NCI-H2196 treated with DMSO at 0.1 percent for 48 hours (cell line): ENCODE measurements around the gene UVSSA.

Experiments
- DNase-seq: peaks from one replicate; lab custom pipeline; 2025; ENCODE audit not compliant: unreplicated experiment; lab: John Stamatoyannopoulos, UW

UVSSA gene

DNA sequence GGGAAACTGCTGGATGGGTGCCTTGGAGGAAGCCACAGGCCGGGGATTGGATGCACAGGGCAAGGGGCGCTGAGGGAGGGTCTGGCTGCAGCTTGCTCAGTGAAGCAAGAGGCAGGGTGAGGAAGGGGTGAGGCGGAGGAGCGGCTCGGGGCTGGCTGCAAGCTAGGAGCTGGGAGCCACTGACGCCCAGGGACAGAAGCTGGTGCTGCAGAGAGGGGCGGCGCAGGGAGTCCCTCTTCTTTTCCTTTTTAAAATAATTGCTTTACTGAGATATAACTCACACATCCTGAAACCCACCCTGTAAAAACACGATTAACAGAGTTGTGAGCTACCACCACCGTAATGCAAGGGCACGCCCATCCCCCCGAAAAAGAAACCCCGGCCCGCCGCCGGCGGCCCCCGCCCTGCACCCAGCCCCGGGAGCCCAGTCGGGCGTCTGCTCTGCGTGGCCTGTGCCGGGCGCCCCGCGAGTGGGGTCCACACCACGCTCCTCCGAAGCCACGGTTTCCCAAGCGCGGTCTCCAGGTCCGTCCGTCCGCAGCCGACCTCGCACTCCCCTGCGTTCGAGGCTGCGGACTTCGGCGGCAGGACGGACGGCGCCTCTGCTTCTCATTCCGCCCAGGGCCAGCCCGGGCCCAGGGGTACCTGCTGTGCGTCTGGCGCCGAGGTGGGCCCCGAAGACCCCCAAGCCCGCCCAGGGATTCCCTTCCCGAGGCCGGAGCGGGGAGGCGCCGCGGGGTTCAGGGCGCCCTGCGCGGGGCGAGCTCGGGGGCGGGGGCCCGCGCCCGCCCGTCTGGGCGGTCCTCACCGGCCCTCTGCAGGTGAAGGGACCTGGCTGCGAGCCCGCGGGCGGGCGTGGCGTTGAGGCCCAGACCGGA lies 866 bp upstream of the UVSSA start:
- no peak for DNase-seq

DNA sequence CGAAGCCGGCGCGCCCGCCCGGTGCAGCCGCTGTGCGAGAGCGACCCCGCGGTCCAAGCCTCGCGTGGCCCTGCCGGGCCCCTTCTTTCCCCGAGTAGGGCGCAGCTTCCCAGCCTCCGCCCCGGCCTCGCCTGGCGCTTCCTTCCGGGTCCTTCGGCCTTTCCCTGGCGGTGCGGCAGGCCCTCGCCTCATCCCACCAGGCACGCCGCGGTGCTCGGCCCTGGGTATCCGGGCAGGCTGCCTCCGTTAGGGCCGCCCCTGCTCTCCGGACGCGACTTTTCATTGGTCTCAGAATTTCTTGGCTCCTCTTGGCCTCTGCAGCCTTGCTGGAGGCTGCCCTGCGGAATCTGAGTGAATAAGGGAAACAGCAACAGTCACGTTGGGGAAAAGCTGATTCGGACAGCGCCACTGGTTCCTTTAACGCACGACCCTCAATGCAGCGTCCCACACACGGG lies 429 bp downstream of the UVSSA start:
- DNase-seq, result peak; percentile 38

DNA sequence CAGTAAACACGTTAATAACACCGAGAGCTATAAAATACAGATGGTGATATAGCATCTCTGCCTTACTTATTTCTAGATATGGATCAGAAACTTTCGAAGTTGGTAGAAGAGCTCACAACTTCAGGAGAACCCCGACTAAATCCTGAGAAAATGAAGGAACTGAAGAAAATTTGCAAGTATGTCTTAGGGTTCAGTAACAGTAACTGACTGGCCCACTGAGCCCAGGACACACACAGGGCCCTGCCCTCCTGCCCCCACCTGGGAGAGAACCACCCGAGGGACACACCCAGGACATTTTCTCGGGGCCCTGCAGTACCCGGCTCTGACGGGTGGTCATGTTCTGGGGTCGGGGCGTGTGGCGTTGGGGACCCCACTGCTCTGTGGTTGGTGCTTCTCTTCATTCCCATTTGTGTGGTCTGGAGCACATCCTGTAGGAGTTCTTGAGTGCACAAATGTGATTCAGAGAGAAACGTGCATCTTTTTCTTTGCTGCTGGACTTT lies 1.1 kb downstream of the UVSSA start:
- no peak for DNase-seq

DNA sequence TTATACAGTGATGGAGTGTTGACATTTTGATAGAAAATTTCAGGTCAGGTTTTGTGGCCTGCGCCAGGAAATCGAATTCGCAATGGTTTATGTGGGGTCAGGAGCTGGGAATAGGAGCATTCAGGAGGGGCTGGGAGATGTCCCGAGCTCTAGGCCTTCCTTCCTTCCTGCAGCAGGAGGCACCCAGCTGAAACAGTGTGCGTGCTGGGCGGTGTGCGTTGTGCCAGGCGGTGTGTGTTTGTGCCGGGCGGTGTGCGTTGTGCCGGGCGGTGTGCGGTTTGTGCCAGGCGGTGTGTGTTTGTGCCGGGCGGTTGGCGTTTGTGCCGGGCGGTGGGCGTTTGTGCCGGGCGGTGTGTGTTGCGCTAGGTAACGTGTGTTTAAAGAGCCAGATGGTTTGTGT lies 1.7 kb downstream of the UVSSA start:
- DNase-seq, result no peak

DNA sequence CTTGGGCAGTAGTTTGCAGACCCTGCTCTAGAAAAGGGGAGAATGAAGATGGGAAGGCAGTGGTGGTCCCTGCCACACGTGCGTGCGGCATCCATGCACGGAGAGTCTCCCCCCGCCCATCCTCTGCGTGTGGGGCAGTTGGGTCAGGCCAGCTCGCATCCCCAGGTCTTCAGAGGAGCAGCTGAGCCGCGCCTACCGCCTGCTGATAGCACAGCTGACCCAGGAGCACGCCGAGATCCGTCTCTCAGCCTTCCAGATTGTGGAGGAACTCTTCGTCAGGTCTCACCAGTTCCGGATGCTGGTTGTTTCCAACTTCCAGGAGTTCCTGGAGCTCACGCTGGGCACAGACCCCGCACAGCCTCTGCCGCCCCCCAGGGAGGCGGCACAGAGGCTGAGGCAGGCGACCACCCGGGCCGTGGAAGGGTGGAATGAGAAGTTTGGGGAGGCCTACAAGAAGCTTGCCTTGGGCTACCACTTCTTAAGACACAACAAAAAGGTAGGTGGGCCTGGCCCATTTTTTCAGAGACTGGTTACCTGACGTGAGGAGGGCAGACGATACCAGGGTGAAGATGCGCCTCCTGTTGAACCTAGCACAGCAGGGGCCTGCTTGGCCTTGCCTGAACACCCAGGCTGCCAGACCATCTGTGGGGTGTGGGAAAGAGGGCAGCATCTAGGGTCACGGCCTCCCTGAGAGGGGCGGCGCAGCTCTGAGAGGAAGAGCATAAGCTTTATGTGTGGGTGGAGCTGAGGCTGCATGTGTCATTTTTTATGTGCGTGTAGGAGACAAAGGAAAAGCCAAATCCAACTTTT lies 2.6 kb downstream of the UVSSA start:
- no peak for DNase-seq

DNA sequence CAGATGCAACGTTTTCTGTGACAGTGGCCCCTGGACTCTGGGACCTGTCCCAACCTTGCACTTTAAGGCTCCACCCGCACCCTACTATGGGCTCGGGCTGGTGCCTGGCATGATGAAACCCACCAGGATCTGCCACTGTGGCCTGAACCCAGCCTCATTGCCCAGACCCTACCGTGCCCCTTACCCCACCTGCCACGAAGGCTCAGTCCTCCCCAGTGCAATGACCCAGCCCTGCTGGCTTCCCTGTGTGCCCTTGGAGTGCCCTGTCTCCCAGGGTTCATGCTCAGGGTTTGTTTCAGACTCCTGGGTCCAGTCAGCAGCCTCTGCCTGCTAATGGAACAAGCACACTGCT lies 3.1 kb downstream of the UVSSA start:
- no peak for DNase-seq

DNA sequence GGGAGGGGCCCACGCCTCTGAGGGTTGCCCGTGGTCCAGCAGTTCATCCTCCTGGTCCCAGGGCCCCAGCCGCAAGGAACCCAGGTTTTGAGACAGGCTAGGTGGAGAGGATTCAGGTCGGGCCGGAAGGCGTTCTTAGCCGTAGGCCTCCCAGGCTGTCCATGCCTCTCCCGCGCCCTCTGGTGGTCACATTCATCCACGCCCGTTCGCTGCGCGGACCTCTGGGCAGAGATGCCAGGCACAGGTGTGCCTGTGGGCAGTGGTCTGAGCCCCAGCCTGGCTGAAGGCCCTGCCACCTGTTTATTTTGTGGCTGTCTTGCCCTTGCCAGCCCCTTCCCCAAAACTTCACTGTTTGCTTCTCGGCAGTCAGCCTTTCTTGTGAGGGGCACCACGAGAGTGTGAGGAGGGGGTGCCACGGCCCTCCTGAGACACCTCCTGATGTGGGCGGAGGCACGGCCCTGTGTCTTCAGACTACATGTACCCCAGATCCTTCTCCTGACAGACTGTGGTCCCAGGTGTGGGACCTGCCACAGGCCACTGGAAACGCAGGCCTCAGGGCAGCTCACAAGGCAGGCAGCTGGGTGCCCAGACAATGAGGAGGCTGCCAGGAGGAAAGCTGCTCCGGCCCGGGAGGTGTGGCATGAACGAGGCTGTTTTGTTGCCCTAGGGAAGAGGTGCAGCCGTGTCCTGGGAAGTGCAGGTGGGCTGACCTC lies 5.0 kb downstream of the UVSSA start:
- peak; percentile 48 for DNase-seq

DNA sequence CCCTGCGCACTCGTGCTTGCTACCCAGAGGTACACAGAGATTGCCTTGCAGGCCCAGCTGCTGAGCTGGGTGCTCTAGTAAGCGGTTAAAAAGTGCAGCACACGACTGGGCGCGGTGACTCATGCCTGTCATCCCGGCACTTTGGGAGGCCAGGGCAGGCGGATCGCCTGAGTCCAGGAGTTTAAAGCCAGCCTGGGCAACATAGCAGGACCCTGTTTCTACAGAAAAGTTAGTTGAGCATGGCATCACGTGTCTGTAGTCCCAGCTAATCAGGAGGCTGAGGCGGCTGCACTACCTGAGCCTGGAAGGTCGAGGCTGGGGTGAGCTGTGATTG lies 5.5 kb downstream of the UVSSA start:
- DNase-seq, result no peak

DNA sequence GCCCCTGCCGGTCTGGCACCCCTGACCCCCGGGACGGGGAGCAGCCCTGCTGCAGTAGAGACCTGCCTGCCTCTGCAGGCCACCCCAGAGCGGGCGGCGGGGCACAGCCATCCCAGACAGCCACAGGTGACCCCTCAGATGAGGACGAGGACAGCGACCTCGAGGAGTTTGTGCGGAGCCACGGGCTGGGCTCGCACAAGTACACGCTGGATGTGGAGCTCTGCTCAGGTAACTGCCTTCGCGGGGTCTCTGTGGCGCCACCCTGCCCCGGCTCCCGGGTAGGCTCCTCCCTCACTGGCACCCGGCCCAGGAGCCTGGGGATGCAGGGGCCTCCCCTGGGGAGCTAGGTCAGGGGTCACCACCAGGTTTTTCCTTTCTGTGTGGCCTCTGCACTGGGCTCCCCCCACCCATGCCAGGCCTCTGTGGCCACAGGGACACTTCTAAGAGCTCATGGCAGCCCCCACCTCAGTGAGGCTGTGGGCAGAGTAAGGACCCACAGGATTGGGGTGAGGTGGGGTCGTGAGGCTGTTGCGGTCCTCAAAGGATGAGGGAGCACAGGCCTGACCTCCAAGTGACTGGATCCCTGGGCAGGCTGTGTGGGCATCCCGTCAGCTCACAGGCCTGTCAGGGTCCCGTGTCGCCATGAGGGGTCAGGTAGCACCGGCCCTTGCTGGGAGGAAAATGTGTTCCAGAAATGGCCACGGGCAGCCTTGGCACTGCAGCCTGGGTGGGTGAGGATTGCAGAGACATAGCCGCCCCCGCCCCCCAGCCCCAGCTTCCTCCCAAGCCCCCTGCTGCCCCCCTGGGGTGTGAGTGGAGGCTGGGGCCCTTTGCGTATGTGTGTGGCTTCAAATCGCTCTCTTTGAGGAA lies 6.4 kb downstream of the UVSSA start:
- no peak for DNase-seq

DNA sequence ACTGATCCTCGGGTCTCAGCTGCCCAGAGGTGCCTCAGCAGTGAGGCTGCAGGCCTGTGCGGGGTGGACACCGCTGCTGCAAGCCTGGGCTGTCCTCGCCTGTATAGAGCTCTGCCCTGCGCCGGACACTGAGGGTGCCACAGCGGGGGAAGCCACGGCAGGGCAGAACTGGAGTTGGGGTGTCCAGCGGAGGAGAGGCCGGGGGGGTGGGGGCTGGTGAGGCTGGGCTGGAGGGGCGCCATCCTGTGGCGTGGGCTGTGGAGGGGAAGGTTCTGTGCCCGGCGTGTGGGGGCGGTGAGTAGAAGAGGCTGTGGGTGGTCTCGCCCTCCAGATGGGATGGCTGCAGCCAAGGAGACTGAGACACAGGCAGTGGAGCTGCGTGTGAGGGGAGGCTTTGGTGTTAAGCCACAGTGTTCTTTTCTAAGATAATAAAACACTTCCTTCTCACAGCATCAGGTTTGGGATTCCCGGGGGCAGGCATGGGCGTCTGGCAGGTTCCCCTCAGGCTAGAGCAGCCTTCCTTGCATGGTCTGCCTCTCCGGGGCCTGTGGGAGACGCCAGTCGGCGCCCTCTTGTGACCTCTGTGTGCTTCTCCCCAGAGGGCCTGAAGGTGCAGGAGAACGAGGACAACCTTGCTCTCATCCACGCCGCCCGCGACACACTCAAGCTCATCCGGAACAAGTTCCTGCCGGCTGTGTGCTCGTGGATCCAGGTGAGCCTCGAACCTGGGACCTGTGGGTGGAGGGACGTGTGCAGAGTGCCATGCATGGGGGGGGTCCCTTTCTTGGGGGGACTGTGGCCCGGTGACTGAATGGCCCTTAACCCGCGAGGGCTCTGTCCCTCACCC lies 7.4 kb downstream of the UVSSA start:
- DNase-seq, result no peak

DNA sequence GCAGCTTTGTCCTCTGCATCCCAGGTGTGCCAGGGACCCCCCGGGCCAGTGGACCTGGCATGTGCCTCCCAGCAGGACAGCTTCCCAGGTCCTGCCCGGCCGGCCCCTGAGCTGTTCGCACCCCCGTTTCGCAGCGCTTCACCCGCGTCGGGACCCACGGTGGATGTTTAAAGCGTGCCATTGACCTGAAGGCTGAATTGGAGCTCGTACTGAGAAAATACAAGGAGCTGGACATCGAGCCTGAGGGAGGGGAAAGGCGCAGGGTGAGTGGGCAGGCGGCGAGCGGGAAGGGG lies 7.9 kb downstream of the UVSSA start:
- no peak for DNase-seq

DNA sequence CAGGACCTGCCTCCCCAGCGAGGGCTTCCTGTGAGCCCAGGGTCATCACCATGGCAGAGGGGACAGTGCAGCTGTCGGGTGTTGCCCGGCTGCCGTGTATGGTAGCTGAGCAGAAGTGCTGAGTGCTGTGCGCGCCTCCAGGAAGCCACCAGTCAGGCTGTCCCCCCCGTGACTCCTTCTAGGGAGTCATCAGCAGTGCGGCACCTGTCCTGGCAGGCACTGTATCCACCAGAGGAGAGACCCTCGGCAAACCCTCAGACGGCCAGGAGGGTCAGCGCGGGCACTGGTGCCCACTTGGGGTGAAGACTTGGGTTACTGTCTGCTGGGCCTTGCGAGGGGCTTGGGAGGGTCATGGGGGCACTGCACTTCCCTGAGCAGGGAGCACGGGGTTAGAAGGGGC lies 8.4 kb downstream of the UVSSA start:
- no peak for DNase-seq

DNA sequence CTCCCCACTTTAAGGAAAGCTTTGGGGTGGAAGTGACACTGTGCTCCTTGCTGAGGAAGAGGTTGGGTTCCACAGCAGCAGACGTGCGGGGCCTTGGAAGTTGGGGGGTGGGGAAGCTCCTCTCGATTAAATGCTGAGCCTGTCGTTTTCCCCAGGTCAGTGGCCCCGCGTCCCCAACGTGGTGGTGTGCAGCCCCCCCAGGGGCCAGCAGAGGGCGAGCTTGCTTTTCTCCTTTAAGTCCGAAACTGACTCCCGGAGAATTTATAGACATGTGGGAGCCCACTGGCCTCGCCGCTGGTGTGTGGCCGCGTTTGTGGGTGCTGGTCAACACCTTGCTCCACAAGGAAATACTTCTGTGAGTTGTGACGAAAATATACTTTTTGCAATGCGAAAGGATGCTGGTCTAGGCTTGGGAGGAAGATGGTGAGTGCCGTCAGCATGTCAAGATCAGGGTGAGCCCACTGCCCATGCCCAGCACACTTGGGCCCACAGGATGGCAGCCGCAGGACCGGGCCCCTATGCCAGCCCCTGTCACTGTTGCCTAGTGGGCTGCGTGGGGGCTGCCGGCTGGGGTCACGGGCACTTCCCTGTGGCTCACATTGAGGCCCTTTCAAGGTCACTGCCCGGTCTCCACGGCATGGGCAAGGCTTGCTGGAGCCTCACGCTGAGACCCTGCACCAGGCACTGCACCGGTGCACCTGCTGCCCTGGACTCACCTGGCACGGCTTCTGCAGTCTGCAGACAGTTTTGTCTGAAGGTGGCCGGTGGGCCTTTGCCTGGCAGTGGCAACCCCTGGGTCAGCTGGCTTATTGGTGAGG lies 9.4 kb downstream of the UVSSA start:
- no peak for DNase-seq

DNA sequence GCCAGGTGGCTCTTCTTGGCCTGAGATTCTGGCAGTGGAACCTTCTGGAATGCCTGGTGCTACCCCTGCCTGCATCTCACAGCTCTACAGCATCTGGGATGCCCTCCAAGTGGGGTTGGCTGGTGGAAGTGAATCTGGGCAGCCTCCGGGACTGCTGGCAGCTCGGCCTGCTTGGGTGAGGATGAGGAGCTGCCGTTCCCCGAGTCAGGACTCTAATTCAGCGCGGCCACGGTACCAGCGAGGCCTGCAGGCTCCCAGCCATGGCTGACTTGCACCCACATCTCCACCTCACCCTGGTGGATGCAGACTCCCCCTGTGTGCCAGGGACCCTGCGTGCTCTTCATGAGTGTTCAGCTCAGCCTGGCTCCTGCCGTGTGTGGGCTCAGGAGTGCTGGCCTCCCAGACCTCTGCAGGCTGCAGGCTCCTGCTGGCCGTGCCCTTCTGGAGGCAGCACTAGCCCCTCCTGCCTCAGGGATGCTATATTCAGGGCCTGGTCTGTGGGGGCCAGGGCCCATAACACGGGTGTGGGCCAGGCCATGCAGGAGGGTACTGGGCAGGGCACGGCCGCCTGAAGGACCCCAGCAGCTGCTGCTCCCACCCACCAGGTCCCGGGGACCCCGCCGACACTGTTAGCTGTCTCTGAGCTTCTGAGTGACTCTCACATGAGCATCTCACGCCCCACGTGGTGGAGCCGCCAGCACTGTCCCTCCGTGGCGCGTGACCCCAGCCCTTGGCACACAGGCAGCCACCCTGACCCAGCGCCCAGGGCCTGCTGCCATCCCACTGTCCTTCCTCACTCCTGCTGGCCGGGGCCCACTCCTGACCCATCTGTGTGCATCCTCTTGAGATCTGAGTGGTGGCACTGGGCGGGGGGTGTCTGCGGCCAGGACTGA lies 10.6 kb downstream of the UVSSA start:
- no peak for DNase-seq

DNA sequence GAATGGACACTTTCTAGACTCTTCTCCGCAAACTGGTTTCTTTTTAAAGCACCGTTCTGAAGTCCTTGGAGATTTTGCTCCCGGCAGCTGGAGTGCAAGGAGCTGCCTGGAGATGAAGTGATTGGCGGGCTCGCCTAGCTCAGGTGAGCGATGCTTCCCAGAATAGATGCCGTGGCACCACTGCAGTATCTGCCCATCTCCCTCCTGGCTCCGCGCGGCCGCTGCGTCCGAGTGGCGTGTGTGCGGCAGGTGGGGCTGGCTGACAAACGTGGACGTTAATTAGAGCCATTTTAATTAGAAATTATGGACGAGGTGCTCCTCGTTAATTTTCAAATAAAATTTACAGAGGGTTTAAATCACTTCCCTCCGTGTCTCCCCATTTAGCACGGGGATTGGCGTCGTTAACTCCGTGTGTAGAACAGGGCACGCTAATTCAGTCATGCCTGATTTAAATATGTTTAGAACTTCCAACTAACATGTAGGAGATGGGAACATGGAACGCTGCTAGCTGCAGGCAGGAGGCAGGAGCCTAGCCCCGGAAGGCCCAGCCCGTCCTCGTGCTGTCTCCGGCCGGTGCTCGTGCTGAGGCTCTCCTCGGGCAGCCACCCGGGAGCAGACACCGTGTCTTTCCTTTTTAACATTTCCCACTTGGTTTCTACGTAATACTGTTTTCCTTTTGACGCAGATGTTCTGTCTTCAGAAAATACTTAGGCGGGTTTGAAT lies 11.6 kb downstream of the UVSSA start:
- DNase-seq, result no peak

DNA sequence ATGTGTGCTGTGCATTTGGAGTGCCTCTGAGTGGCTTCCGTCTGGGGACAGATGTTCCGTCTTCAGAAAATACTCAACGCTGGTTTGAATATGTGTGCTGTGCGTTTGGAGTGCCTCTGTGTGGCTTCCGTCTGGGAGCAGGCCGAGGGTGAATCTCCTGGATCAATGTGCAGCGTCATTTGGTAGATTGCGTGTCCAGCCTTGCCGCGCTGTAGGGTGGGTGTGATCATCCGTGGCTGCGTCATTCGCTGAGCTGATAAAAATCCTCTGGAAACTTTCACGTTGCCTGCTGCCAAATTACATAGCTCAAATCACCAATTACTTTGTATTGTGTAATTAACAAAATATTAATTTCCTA lies 12.1 kb downstream of the UVSSA start:
- DNase-seq, result no peak

DNA sequence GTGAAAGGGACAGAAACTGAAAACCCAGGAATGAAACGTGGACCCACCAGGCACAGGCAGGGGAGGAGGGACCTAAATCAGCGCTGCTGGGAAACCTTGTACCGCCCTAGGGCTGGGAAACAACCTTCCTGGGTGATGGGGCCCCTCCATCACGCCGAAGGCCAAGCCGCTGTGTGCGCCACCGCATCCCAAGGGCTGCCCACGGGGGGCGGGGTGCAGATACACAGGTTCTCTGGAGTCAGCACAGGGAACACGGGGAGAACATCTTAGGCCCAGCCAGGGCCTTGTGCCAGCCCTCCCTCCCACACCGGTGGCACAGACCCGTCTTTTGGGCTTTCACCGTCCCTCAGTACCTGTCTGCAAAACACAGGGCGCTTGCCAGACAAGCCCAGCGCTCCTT lies 13.0 kb downstream of the UVSSA start:
- no peak for DNase-seq
